T-helper 1 cell treated with Interleukin-12 subunit alpha and Interleukin-12 subunit beta and Interleukin-4 antibody, amounts not matched to agents 30 μg/mL and 1 μg/mL, for 36 hours (primary cell): ENCODE results near the gene BAG3.
"Not testable (repeated sequence)": the region's sequence is repeated elsewhere in the genome, so short reads cannot be mapped to it uniquely, and the experiment has no call there.

ENCODE experiments used
- H3K27ac Mint-ChIP-seq: one replicate; pipeline ENCODE4 v1.8.0; 2021; ENCODE audit warnings: mild to moderate bottlenecking, mixed read lengths
- H3K27me3 Mint-ChIP-seq: one replicate; pipeline ENCODE4 v1.8.0; 2021; ENCODE audit warnings: low read depth, mixed read lengths
- H3K36me3 Mint-ChIP-seq: one replicate; pipeline ENCODE4 v1.8.0; 2021; ENCODE audit warnings: low read depth, mixed read lengths
- H3K4me1 Mint-ChIP-seq: one replicate; pipeline ENCODE4 v1.8.0; 2021; ENCODE audit warnings: low read depth, mixed read lengths
- H3K4me3 Mint-ChIP-seq: one replicate; pipeline ENCODE4 v1.8.0; 2021; ENCODE audit warnings: mild to moderate bottlenecking, moderate library complexity, mixed read lengths
- H3K9me3 Mint-ChIP-seq: one replicate; pipeline ENCODE4 v1.8.0; 2021; ENCODE audit warnings: mixed read lengths

The BAG3 gene

GRCh38 chr10:119651514-119652360 is 557 bp downstream of the BAG3 start:
- Mint-ChIP-seq H3K36me3 (peaks cover 2% of the 10 kb centered on the region), H3K9me3 (no peaks in the 10 kb centered on the region), H3K4me3 (peak overlapping the region; percentile 88), H3K27ac (peak overlapping the region; percentile 88), H3K4me1 (peaks cover 52% of the 10 kb centered on the region), H3K27me3 (peaks cover 2% of the 10 kb centered on the region)

GRCh38 chr10:119652361-119652730 is 1.2 kb downstream of the BAG3 start:
- H3K9me3 Mint-ChIP-seq = no peaks in the 10 kb centered on the region

DNA sequence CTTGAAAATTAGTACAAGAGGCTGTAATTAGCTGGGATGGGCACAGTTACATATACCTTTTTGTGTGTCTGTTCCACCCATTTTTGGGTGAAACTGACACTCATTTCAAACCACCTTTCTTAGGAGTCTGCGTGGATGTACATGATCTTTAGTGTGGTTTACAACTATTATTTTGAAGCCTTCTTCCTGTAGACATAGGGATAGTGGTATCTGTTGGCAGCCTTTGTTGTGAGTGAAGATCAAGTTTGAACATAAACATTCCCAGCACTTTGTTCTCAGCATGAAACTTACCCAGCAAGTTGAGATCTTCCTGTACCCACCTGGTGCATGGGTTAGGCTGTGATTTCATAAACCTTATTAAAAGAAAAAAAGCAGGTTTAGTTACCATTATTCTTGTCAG is 2.0 kb downstream of the BAG3 start:
- Mint-ChIP-seq H3K4me1 (peaks cover 58% of the 10 kb centered on the region), H3K27ac (peak overlapping the region; percentile 92), H3K9me3 (no peaks in the 10 kb centered on the region), H3K4me3 (peak overlapping the region; percentile 83), H3K27me3 (no peaks in the 10 kb centered on the region), H3K36me3 (peaks cover 2% of the 10 kb centered on the region)

More at GRCh38 chr10:119652361-119652730, 1.2 kb downstream of the BAG3 start:
- peaks cover 2% of the 10 kb centered on the region for H3K36me3 Mint-ChIP-seq
- peak overlapping the region; percentile 85 for H3K4me3 Mint-ChIP-seq
- H3K27ac Mint-ChIP-seq = peak overlapping the region; percentile 86
- peaks cover 53% of the 10 kb centered on the region for H3K4me1 Mint-ChIP-seq
- H3K27me3 Mint-ChIP-seq = no peaks in the 10 kb centered on the region

DNA sequence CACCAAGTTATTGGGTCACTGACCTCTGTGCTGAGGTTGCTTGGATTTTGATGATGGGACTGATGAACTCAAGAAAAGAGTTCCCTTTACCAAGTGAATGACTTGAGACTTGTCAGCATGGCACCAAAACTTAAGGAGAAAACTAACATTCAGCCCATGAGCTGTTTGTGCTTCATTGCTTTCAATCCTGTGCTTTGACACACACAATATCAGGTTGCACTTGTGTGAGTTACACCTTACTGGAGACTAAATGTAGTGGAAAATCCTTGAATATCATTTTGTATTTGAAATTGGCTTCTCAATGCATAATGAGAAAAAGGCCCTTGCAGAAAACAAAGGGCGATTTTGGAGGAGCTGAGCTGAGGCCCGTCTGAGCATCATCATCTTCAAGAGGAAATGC is 2.7 kb downstream of the BAG3 start:
- Mint-ChIP-seq H3K4me3 (peak overlapping the region; percentile 83), H3K36me3 (peaks cover 6% of the 10 kb centered on the region), H3K4me1 (peaks cover 61% of the 10 kb centered on the region), H3K27ac (peak overlapping the region; percentile 92), H3K9me3 (no peaks in the 10 kb centered on the region), H3K27me3 (no peaks in the 10 kb centered on the region)

DNA sequence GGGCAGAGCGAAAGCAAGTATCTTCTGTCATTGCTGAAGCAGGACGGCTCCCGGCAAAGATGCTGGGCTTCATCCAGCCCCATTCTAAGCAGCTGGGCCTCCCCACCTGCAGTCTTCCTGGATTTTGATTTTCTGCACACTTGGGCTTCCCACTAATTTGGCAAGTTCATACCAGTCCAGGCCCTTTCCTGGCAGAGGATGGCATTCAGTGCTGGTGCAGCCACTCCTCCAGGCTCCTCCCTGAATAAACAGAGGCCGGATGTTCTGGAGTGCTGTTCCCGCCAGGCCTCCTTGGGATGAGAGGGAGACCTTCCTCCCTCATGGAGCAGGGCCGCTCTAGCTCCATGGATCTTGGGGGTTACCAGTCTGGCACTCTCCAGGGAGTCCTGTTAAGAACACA is 3.4 kb downstream of the BAG3 start:
- Mint-ChIP-seq H3K4me3 (peak overlapping the region; percentile 83), H3K27ac (peak overlapping the region; percentile 92)

DNA sequence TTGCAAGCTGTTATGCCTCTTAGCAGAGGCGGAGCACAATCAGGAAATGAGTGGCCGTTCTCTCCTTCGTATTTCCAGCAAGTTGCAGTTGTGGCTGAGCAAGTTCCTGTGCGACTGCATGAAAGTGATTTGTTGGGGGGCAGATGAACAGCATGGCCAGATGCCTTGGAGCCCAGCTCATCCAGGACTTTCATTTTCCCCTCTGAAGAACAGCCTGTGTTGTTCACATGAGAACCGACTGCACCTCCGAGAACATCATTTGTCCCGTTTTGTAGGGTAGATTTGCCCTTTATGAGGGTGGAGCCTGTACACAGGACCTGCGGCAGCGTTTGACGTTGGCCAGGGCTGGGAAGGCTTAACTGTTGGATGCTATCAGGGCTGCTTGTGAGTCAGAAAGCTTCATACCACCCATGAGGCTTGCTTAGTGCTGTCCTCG is 4.4 kb downstream of the BAG3 start:
- Mint-ChIP-seq H3K36me3 (peaks cover 6% of the 10 kb centered on the region), H3K4me1 (peaks cover 56% of the 10 kb centered on the region), H3K9me3 (no peaks in the 10 kb centered on the region), H3K4me3 (peak overlapping the region; percentile 83), H3K27ac (peak overlapping the region; percentile 92), H3K27me3 (no peaks in the 10 kb centered on the region)

More for the DNA sequence above, 3.4 kb downstream of the BAG3 start:
- peaks cover 62% of the 10 kb centered on the region for H3K4me1 Mint-ChIP-seq
- H3K9me3 Mint-ChIP-seq = no peaks in the 10 kb centered on the region
- peaks cover 6% of the 10 kb centered on the region for H3K36me3 Mint-ChIP-seq
- no peaks in the 10 kb centered on the region for H3K27me3 Mint-ChIP-seq

GRCh38 chr10:119656760-119657159 is 5.6 kb downstream of the BAG3 start:
- H3K4me3 Mint-ChIP-seq = no peak overlapping the region
- no peaks in the 10 kb centered on the region for H3K27me3 Mint-ChIP-seq
- H3K9me3 Mint-ChIP-seq = no peaks in the 10 kb centered on the region
- H3K27ac Mint-ChIP-seq = peak overlapping the region; percentile 45
- H3K36me3 Mint-ChIP-seq = peaks cover 4% of the 10 kb centered on the region
- peaks cover 56% of the 10 kb centered on the region for H3K4me1 Mint-ChIP-seq

GRCh38 chr10:119657725-119658124 is 6.5 kb downstream of the BAG3 start:
- Mint-ChIP-seq H3K9me3 (no peaks in the 10 kb centered on the region), H3K4me1 (peaks cover 58% of the 10 kb centered on the region), H3K27ac (no peak overlapping the region), H3K4me3 (no peak overlapping the region), H3K36me3 (peaks cover 4% of the 10 kb centered on the region), H3K27me3 (no peaks in the 10 kb centered on the region)

DNA sequence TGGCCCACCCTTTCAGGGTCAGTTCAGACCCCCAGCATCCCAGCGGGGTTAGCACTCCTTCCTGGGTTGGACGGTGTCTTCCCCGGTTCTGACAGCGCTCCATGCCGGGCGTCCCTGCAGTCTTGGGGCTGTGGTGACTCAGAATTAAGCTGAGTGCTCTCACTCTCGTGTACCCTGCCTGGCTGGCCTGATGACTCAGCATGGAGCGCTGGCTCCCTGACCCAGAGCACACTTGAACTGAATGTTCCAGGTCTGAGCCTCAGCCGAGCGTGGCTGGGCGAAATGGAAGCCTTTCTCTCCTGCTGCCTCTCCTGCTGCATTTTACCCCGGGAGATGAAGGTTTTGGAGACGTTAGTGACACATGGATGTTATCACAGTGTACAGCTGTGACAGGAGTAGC is 7.1 kb downstream of the BAG3 start:
- Mint-ChIP-seq H3K36me3 (peaks cover 4% of the 10 kb centered on the region), H3K9me3 (no peaks in the 10 kb centered on the region), H3K4me1 (peaks cover 58% of the 10 kb centered on the region), H3K27ac (no peak overlapping the region), H3K27me3 (no peaks in the 10 kb centered on the region), H3K4me3 (no peak overlapping the region)

GRCh38 chr10:119659951-119660350 is 8.8 kb downstream of the BAG3 start:
- Mint-ChIP-seq H3K27ac (no peak overlapping the region), H3K36me3 (peaks cover 4% of the 10 kb centered on the region), H3K9me3 (no peaks in the 10 kb centered on the region)

GRCh38 chr10:119662076-119662605 is 11.0 kb downstream of the BAG3 start:
- H3K4me3 Mint-ChIP-seq, H3K27me3 Mint-ChIP-seq, H3K36me3 Mint-ChIP-seq, H3K27ac Mint-ChIP-seq, H3K9me3 Mint-ChIP-seq: not testable (repeated sequence)
- peaks cover 39% of the 10 kb centered on the region for H3K4me1 Mint-ChIP-seq

More at GRCh38 chr10:119659951-119660350, 8.8 kb downstream of the BAG3 start:
- Mint-ChIP-seq H3K4me3 (no peak overlapping the region), H3K27me3 (no peaks in the 10 kb centered on the region), H3K4me1 (peaks cover 53% of the 10 kb centered on the region)

- H3K27me3 Mint-ChIP-seq = no peaks in the 10 kb centered on the region
- H3K9me3 Mint-ChIP-seq = no peaks in the 10 kb centered on the region
- H3K4me1 Mint-ChIP-seq = peaks cover 29% of the 10 kb centered on the region
- H3K4me3 Mint-ChIP-seq = peak overlapping the region; percentile 43
- H3K27ac Mint-ChIP-seq = peak overlapping the region; percentile 76
- no peaks in the 10 kb centered on the region for H3K36me3 Mint-ChIP-seq
Measured at GRCh38 chr10:119663866-119664698, 12.9 kb downstream of the BAG3 start.

DNA sequence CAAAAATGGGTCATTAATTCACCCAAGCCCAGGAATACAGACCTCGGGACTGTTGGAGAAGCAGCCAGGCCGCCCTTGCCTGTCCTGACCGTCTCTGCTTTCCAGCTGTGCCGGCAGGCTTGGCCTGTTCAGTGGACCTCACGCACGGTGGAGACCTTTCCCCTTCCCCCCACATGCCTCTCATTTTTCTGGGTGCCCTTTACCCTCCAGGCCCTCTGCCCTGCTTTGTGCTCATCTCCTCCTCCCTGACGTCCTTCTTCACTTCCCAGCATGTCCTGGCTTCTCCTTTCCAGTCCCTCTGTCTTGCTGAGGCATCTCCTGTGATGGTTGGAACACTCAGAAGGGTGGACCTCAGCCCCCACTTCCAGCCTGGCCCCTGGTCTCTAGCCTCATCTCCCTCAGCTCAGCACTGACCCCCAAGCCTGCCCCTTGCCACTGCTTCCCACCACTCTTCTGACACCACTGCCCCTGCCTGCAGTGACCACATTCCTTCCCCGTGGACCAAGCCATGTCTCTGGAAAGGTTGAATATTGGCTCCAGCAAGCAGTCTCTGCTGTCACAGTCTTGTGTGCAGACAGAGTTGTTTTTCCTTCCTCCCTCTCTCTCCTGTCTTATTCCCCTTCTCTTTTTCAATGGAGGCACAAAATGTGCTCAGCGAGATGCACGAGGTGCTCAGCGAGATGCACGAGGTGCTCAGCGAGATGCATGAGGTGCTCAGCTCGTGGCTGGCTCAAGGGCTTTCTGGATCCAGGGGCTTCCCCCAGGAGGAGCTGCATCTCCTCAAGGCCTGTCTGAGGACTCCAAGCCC is 14.9 kb downstream of the BAG3 start:
- no peak overlapping the region for H3K4me3 Mint-ChIP-seq
- H3K9me3 Mint-ChIP-seq = no peaks in the 10 kb centered on the region
- no peaks in the 10 kb centered on the region for H3K36me3 Mint-ChIP-seq
- H3K4me1 Mint-ChIP-seq = peaks cover 28% of the 10 kb centered on the region
- no peaks in the 10 kb centered on the region for H3K27me3 Mint-ChIP-seq
- no peak overlapping the region for H3K27ac Mint-ChIP-seq

DNA sequence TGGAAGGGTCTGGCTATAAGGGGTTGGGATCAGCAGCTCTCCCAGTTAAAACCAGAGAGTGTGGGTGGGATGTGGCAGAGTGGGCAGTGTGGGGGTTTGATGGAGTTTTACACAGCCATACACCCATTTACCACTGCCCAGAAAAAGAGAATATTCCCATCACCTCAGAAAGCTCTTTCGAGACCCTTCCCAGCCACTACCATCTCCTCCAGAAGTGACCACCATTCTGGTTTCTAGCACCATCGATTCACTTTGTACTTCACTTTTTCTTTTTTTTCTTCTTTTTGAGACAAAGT is 15.5 kb downstream of the BAG3 start:
- peaks cover 26% of the 10 kb centered on the region for H3K4me1 Mint-ChIP-seq
- H3K4me3 Mint-ChIP-seq = no peak overlapping the region
- H3K36me3 Mint-ChIP-seq = no peaks in the 10 kb centered on the region
- peak overlapping the region; percentile 61 for H3K27ac Mint-ChIP-seq
- H3K9me3 Mint-ChIP-seq = no peaks in the 10 kb centered on the region
- H3K27me3 Mint-ChIP-seq = no peaks in the 10 kb centered on the region
